Measurements from ENCODE around the gene ALG3. TPM values are rescaled to one million over a fixed set of nuclear protein-coding genes. Genes with fewer than 3 reads are reported as not detected.

ALG3 gene
- total RNA-seq, 1 donor from 2014 or later: 23.7 TPM

DNA sequence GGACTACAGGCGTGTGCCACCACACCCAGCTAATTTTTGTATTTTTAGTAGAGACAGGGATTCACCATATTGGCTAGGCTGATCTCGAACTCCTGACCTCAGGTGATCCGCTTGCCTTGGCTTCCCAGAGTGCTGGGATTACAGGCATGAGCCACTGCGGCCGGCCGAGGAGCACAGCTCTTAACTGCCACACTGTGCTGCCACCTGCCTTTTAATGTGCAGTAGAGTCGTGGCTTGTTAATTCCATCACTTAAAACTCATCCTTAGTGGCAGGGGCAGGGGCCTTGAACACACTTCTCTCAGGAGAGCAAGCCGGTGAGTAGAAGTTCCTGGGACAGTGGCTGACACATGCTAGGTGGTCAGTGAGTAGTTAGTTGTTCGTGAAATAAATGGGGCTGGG is 50.3 kb downstream of the ALG3 start:
- Mint-ChIP-seq H3K27me3 (ENCODE audit: insufficient read depth, low read depth) (peaks cover 3% of the 10 kb centered on the region), H3K4me1 (no peaks in the 10 kb centered on the region), H3K9me3 (no peaks in the 10 kb centered on the region), H3K27ac (no peak overlapping the region), H3K4me3 (no peak overlapping the region), H3K36me3 (peaks cover 10% of the 10 kb centered on the region)
- H3K27ac ChIP-seq: no peak overlapping the region
- H3F3A ChIP-seq (ENCODE audit: low read depth): no peaks in the 10 kb centered on the region
- H3K9ac ChIP-seq: no peak overlapping the region
- H3K79me2 ChIP-seq (ENCODE audit: low read depth): no peaks in the 10 kb centered on the region
- DNase-seq (ENCODE audit: low spot score): no peak
- H3K27me3 ChIP-seq: no peaks in the 10 kb centered on the region
- no peak overlapping the region for H3K4me2 ChIP-seq
- H3K4me3 ChIP-seq: no peak overlapping the region
- no peaks in the 10 kb centered on the region for H3K36me3 ChIP-seq
- H4K20me1 ChIP-seq (ENCODE audit: low read depth): no peaks in the 10 kb centered on the region
- no peaks in the 10 kb centered on the region for H3K4me1 ChIP-seq
- TF ChIP-seq, protein P1, sequence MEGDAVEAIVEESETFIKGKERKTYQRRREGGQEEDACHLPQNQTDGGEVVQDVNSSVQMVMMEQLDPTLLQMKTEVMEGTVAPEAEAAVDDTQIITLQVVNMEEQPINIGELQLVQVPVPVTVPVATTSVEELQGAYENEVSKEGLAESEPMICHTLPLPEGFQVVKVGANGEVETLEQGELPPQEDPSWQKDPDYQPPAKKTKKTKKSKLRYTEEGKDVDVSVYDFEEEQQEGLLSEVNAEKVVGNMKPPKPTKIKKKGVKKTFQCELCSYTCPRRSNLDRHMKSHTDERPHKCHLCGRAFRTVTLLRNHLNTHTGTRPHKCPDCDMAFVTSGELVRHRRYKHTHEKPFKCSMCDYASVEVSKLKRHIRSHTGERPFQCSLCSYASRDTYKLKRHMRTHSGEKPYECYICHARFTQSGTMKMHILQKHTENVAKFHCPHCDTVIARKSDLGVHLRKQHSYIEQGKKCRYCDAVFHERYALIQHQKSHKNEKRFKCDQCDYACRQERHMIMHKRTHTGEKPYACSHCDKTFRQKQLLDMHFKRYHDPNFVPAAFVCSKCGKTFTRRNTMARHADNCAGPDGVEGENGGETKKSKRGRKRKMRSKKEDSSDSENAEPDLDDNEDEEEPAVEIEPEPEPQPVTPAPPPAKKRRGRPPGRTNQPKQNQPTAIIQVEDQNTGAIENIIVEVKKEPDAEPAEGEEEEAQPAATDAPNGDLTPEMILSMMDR (IDR thresholded peaks at IDR 0.05): no peak
- TF ChIP-seq EZH2phosphoT487 (IDR thresholded peaks at IDR 0.05): no peak
- TF ChIP-seq EZH2 (IDR thresholded peaks at IDR 0.05): no peak
- H2AFZ ChIP-seq (replicated peaks): no peak overlapping the region
- H3K9me3 ChIP-seq (ENCODE audit: low read depth): no peaks in the 10 kb centered on the region

- Histone ChIP-seq H3K4me2 (no peak overlapping the region), H3K4me3 (no peak overlapping the region), H4K20me1 (ENCODE audit: low read depth) (no peaks in the 10 kb centered on the region), H3K27ac (no peak overlapping the region), H3K9ac (no peak overlapping the region), H3K27me3 (no peaks in the 10 kb centered on the region), H2AFZ (replicated peaks) (no peak overlapping the region), H3K36me3 (no peaks in the 10 kb centered on the region), H3K4me1 (no peaks in the 10 kb centered on the region), H3F3A (ENCODE audit: low read depth) (no peaks in the 10 kb centered on the region), H3K79me2 (ENCODE audit: low read depth) (no peaks in the 10 kb centered on the region), H3K9me3 (ENCODE audit: low read depth) (no peaks in the 10 kb centered on the region)
- Mint-ChIP-seq H3K36me3 (peaks cover 16% of the 10 kb centered on the region), H3K27me3 (ENCODE audit: insufficient read depth, low read depth) (peaks cover 7% of the 10 kb centered on the region), H3K4me1 (no peaks in the 10 kb centered on the region), H3K4me3 (no peak overlapping the region), H3K9me3 (no peaks in the 10 kb centered on the region), H3K27ac (no peak overlapping the region)
- no peak for DNase-seq (ENCODE audit: low spot score)
- TF ChIP-seq EZH2phosphoT487 (IDR thresholded peaks at IDR 0.05) (no peak), EZH2 (IDR thresholded peaks at IDR 0.05) (no peak)
- TF ChIP-seq, protein P1 (IDR thresholded peaks at IDR 0.05): no peak
Observed at GRCh38 chr3:184196536-184196935, 52.2 kb downstream of the ALG3 start.

GRCh38 chr3:184193991-184194539 is 54.7 kb downstream of the ALG3 start:
- no peaks in the 10 kb centered on the region for H3K36me3 ChIP-seq

More at GRCh38 chr3:184193991-184194539, 54.7 kb downstream of the ALG3 start:
- Histone ChIP-seq H3F3A (ENCODE audit: low read depth) (no peaks in the 10 kb centered on the region), H3K27me3 (no peaks in the 10 kb centered on the region), H3K4me2 (no peak overlapping the region), H2AFZ (replicated peaks) (no peak overlapping the region), H4K20me1 (ENCODE audit: low read depth) (no peaks in the 10 kb centered on the region), H3K4me3 (no peak overlapping the region), H3K79me2 (ENCODE audit: low read depth) (no peaks in the 10 kb centered on the region), H3K9me3 (ENCODE audit: low read depth) (no peaks in the 10 kb centered on the region), H3K27ac (no peak overlapping the region), H3K9ac (no peak overlapping the region), H3K4me1 (no peaks in the 10 kb centered on the region)
- Mint-ChIP-seq H3K27me3 (ENCODE audit: insufficient read depth, low read depth) (peaks cover 9% of the 10 kb centered on the region), H3K9me3 (no peaks in the 10 kb centered on the region), H3K36me3 (peaks cover 23% of the 10 kb centered on the region), H3K27ac (no peak overlapping the region), H3K4me1 (no peaks in the 10 kb centered on the region), H3K4me3 (no peak overlapping the region)
- no peak for DNase-seq (ENCODE audit: low spot score)
- TF ChIP-seq EZH2phosphoT487 (IDR thresholded peaks at IDR 0.05) (no peak), EZH2 (IDR thresholded peaks at IDR 0.05) (no peak)
- TF ChIP-seq, protein P1 (IDR thresholded peaks at IDR 0.05): no peak
